Activated gamma-delta T cell treated with anti-CD3 and anti-CD28 coated beads, Interleukin-2, amount 50 U/mL, for 16 hours (primary cell): ENCODE results near the gene CELA2A.
"Not testable (repeated sequence)": the region's sequence is repeated elsewhere in the genome, so short reads cannot be mapped to it uniquely, and the experiment has no call there.

Source experiments
- DNase-seq: peaks from one replicate; pipeline ENCODE4 v3.0.0-alpha.2; 2020; ENCODE audit warnings: low read depth

Gene CELA2A

DNA sequence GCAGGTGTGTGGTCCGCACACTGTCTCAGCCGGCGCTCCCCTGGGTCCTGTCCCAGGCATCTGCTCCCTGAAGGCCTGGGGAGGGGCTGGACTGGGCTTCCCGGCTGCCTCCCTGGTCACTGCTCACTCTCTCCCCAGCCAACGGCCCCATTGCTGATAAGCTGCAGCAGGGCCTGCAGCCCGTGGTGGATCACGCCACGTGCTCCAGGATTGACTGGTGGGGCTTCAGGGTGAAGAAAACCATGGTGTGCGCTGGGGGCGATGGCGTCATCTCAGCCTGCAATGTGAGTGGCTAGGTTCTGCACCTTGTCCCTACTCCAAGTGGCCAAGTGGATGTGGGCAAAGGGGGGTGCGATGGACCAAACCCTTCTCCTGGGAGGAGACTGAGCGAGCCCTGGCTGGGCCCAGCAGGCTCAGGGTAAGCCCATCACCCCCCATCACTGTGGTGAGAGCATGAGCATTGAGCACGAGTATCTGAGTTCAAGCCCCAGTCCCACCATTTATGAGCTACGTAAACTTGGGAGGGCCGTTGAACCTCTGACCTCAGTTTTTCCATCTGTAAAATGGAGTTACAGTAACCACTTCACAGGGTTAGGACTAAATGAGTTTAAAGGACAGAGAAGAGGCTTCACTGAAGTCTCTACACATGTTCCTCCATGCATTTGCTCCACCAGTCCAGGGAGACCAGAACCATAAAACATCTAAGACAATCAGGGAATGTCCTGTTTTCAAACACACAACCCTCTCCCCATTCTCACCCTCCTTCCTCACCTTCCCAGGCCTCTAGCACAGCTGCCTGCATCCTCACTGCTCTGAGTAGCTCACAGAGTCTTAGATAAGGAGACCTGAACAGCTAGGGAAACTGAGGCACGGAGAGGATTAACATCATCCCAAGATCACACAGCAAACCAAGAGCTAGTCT lies 11.8 kb upstream of the CELA2A start:
- DNase-seq = no peak

DNA sequence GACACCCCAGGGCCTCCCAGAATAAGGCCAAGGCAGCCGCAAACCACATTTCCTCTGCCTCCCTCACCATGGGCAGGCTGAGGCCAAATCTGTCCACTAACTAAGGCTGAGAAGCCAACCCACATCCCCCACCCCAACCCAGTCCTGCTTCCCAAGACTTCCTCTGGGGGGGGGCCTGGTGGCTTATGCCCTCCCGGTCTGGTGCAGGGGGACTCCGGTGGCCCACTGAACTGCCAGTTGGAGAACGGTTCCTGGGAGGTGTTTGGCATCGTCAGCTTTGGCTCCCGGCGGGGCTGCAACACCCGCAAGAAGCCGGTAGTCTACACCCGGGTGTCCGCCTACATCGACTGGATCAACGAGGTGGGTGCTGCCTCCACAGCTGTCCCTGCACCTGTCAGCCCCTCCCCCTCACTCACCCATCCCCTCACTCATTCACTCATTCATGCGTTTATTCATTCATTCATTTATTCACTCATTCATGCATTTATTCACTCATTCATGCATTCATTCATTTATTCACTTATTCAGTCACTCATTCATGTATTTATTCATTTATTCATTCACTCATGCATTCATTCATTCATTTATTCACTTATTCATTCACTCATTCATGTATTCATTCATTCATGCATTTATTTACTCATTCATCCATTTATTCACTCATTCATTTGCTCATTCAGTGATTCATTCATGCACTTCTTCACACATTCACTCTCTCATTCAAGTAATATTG lies 11.0 kb upstream of the CELA2A start:
- DNase-seq = no peak

DNA sequence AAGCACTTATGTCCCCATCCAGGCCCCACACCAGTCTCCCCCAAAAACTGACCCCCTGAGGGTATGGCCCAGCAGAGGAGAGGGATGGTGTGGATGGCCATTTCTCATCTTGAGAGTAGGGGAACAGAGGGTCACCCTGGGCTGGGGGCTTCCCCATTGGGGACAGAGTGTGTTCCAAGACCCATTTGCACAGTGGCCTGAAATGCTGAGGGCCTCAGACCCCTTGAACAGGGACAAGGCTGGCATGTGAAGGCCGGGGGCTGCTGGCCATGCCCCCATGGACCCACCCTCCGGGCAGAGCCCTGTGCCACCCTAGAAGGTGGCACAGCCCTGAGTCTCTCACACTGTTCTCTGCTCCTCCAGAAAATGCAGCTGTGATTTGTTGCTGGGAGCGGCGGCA lies 10.3 kb upstream of the CELA2A start:
- DNase-seq = no peak

DNA sequence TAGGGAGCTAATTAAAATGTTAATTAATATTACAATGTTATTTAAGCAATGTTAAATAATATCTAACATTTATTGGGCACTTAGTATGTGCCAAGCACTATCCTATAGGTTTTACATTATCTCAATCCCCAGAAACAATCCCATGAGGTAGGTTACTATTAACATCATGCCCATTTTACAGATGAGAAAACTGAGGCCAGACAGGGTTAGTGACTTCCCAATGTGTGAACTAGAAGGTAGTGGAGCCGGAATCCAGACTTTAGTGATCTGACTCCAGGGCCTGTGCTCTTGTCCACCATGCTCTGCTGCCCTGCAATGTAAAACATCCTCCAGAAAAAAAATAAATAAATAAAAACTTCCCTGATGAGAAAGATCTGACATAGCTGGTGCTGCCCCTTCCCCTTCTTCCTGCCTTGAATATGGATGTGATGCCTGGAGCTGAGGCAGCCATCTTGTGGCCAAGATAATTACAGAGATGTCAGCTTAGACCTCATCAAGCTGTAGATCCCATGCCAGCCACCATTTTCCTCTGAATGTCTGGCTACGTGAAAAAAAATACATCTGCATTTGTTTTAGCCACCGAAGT lies 7.6 kb upstream of the CELA2A start:
- DNase-seq = no peak

DNA sequence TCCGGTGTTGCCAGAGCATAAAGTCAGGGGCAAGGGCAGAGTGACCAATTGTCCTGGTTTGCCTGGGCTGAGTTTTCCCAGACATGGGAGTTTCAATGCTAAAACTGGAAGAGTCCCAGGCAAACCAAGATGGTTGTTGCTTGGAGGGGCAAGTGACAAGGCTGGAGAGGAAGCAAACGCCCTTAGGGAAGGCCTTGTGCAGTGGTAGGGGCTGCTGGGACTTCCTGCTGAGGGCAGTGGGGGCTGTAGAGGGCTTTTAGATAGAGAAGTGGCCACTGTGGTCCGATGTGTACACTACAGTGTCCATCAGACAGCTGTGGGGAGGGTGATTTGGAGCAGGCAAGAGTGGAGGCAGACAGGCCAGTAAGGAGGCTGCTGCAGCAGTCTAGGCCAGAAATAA lies 7.0 kb upstream of the CELA2A start:
- DNase-seq = no peak

DNA sequence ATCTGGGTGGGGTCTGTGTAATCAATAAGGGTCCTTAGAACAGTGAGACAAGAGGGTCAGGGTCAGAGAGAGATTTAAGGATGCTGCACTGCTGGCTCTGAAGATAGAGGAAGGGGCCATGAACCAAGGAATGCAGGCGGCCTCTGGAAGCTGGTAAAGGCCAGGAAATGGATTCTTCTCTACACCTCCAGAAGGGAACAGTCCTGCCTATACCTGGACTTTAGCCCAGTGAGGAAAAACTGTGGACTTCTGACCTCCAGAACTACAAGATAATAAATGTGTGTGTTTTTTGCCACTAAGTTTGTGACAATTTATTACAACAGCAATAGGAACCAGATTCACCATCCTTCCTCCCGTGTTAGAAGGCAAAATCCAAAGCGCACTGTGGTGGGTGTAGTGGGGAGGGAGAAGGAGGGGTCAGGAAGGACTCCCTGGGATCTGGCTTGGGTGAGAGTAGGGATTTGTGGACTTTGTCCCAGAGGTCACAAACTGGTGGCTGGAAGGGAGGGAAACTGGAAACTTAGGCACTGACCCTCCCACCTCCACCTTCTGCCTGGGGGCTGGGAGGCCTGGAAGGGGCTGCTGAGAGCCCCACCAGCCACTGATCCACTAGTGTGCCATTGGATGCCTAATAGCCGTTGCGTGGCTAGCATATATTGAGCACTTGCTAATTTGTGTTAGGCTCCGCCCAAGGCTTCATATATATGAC lies 5.4 kb upstream of the CELA2A start:
- no peak for DNase-seq

- DNase-seq = no peak
Measured at GRCh38 chr1:15452216-15452615, 4.3 kb upstream of the CELA2A start.

DNA sequence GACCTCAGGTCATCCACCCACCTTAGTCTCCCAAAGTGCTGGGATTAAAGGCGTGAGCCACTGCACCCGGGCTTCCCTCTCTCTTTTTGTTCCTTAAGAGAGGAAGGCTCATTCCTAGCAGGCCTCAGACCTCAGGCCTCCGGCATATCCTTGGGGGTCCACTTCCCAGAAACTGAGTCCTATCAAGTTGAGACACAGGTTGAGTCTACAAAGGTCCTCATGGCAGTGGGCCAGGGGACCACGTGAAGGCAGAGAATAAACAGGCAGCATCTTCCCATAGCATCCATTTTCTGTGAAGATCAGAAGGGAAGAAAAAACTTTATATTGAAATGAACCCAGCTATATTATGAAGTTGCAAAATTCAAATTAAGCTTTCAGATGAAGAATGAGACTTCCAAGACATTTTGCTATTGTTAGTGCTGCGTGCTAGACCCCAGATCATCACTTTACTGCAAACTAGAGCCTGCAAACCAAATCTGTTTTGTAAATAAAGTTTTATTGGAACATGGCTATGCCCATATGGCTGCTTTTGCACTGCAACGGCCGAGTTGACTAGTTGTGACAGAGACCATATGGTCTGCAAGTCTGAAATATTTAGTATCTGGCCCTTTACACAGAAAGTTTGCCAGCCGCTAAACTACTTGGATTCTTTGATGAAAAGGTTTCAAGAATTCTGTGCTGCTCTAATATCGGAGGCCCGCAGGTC lies 3.5 kb upstream of the CELA2A start:
- DNase-seq = no peak

- no peak for DNase-seq
Measured at GRCh38 chr1:15453734-15454133, 2.8 kb upstream of the CELA2A start.

GRCh38 chr1:15454256-15454655 lies 2.3 kb upstream of the CELA2A start:
- no peak for DNase-seq

GRCh38 chr1:15455522-15455921 lies 1.0 kb upstream of the CELA2A start:
- no peak for DNase-seq

GRCh38 chr1:15457585-15457984 lies 1.1 kb downstream of the CELA2A start:
- no peak for DNase-seq

GRCh38 chr1:15458388-15458787 lies 1.9 kb downstream of the CELA2A start:
- DNase-seq = not testable (repeated sequence)

DNA sequence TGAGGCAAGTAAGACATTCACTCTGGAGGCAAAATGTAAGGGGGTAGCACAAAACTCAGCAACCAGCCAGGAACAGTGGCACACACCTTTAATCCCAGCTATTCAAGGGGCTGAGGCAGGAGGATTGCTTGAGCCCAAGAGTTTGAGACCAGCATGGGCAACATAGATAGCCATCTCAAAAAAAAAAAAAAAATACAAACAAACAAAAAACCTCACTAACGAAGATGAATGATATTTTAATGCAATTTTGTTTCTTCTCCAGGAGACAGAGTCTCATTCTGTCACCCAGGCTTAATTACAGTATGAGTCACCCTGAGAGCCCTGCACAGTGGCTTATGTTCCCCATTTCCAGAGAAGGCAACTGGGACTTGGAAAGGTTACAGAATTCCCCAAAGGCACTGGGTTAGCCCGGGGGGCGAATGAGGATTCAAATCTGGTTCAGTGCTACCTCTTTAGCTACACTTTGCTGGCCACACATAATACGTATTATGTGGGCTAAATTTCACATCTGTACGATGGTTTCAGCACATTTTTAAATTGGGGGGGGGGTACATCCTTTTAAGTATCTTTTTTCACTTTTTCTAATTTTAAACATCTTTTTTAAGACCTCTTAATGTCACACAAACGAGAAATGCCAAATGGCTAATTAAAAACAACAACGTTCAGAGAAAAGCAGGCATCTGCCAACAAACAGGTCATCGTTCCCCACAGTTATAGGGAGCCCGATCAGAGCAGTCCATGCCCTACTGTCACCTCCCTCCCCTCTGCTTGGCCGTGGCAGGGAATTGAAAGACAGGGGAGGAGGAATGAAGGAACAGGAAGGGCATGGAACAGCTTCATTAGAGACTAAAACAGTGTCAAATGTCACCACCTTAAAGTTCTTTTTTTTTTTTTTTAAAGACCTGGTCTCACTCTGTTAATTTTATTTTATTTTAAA lies 3.5 kb downstream of the CELA2A start:
- no peak for DNase-seq

DNA sequence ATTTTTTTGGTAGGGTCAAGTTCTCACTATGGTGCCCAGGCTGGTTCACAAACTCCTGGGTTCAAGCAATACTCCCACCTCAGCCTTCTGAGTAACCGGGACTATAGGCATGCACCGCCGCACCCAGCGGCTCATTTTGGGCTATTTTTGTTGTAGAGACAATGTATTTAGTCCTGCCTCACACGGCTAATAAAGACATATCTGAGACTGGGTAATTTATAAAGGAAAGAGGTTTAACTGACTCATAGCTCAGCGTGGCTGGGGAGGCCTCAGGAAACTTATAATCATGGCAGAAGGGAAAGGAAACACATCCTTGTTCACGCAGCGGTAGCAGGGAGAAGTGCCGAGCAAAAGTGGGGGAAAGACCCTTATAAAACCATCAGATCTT lies 4.2 kb downstream of the CELA2A start:
- DNase-seq = no peak

DNA sequence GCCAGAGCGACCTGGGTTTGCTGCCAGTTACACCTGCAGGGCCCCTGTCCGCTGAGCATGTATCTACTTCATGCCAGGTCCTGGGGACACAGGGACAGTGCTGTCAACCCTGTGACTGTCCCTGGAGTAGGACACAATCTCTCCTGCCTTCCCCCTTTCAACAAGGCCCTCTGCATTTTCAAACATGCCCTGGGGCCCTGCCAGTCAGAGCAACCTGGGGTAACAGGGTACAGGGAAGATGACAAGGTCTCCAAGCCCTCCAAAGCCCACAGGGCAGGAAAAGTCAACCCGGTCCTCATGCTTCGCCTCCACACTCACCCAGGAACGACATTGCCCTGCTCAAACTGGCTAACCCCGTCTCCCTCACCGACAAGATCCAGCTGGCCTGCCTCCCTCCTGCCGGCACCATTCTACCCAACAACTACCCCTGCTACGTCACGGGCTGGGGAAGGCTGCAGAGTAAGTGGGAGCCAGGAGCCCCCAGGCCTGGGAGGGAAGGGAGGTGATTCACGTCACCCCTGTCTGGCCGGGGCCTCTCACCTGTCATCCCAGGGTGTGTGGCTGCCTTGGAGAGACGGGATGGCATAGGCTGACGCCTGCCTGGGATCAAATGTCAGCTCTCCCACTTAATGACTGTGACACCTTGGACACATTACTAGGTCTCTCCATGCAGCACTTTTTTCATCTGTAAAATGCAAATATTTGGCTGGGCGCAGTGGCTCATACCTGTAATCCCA lies 6.7 kb downstream of the CELA2A start:
- DNase-seq = not testable (repeated sequence)

GRCh38 chr1:15463926-15464322 lies 7.4 kb downstream of the CELA2A start:
- DNase-seq = not testable (repeated sequence)

DNA sequence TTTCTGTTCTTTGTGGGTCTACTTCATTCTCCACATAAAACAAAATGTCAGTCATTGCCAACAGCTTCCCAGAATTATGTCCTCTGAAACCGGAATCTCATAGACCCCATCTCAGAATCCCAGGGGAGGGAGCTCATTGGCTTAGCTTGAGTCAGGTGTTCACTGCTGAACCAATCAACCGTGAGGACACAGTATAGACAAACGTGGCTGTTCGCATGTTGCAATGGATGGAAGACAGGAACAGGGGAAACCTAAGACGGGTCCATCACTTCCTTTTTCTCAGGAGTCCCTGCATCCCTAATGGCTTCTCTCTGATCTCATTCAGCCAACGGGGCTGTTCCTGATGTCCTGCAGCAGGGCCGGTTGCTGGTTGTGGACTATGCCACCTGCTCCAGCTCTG lies 9.1 kb downstream of the CELA2A start:
- DNase-seq = no peak

GRCh38 chr1:15466955-15467625 lies 10.6 kb downstream of the CELA2A start:
- DNase-seq = not testable (repeated sequence)
